HepG2 (cell line): Measurements from ENCODE around the gene MCM8. TPM values are rescaled to one million over a fixed set of nuclear protein-coding genes. Genes with fewer than 3 reads are reported as not detected.

ENCODE experiments used
- ATAC-seq: fragments of 200-7000 bp; cut with Tn5 transposase; 3 replicates; pipeline ENCODE4 v1.9.1; 2020; ENCODE audit warnings: mild to moderate bottlenecking, moderate library complexity
- BruUV-seq: library from RNA; stranded (reverse); fragments of 400-500 nt; replicated peaks from 2 replicates; lab custom pipeline; 2021; lab: Mats Ljungman, UMichigan
- CTCF ChIA-PET: fragments of 300-600 bp; formaldehyde crosslinking; extraction: SDS; loops from one replicate; lab custom pipeline; 2021; ENCODE audit warnings: low total read pairs, inconsistent platforms, low intra/inter-chr PET ratio; lab: Yijun Ruan, JAX
- POLR2A ChIA-PET: fragments of 350-600 bp; sonication (Branson Sonifier 250); formaldehyde crosslinking; loops from one replicate; lab custom pipeline; 2020; ENCODE audit warnings: antibody characterized with exemption, inconsistent platforms; lab: Yijun Ruan, JAX
- DNase-seq: peaks from one replicate; pipeline ENCODE4 v3.0.0-alpha.2; 2015; ENCODE audit warnings: low spot score
- FAIRE-seq: peaks from 3 replicates; lab custom pipeline; 2011; peaks lifted over from hg19 to GRCh38; lab: Jason Lieb, UNC
- H2AFZ ChIP-seq: one replicate; pipeline ENCODE4 v1.6.1; 2011; ENCODE audit warnings: low read length, inconsistent platforms
- H3K27ac ChIP-seq: fragments of 300-600 bp; 3 replicates; pipeline ENCODE4 v1.8.0; 2011; ENCODE audit warnings: mixed run types, mild to moderate bottlenecking, mixed read lengths, low read length, inconsistent platforms; ENCODE audit not compliant: insufficient read depth; ENCODE audit errors: extremely low read length
- H3K27me3 ChIP-seq, 2 experiments: fragments of 200-600 bp in 1 of 2; 2 replicates in 1 of 2; 3 replicates in 1 of 2; pipeline versions ENCODE4 v1.6.0 to v1.8.0; 2011; ENCODE audit warnings: low read length in 2 of 2, mild to moderate bottlenecking in 2 of 2, moderate library complexity in 2 of 2, inconsistent platforms in 1 of 2; ENCODE audit not compliant: insufficient read depth in 2 of 2, control insufficient read depth in 1 of 2
- H3K36me3 ChIP-seq, 2 experiments: fragments of 200-600 bp in 1 of 2; replicated peaks in 1 of 2; 2 replicates in 1 of 2; 3 replicates in 1 of 2; pipeline versions ENCODE4 v1.5.1 to v1.8.0; 2011; ENCODE audit warnings: low read length in 2 of 2, inconsistent platforms in 1 of 2; ENCODE audit not compliant: insufficient read depth in 2 of 2, control insufficient read depth in 1 of 2
- H3K4me1 ChIP-seq: 2 replicates; pipeline ENCODE4 v1.5.1; 2012; ENCODE audit warnings: low read length, inconsistent platforms; ENCODE audit not compliant: insufficient read depth
- H3K4me2 ChIP-seq: 2 replicates; pipeline ENCODE4 v1.6.0; 2011; ENCODE audit warnings: low read depth, low read length, inconsistent platforms
- H3K4me3 ChIP-seq, 3 experiments: fragments of 200-600 bp in 1 of 3; sonication (generic), shearing (Covaris generic) in 1 of 3; replicated peaks in 1 of 3; 2 replicates each; pipeline ENCODE4 v1.5.1; 2011 to 2016; ENCODE audit warnings: low read length in 3 of 3, inconsistent platforms in 2 of 3, low read depth in 2 of 3, mild to moderate bottlenecking in 2 of 3, control low read depth in 1 of 3, mixed read lengths in 1 of 3; ENCODE audit not compliant: insufficient read depth in 1 of 3
- H3K79me2 ChIP-seq: one replicate; pipeline ENCODE4 v1.6.1; 2011; ENCODE audit warnings: low read length, inconsistent platforms; ENCODE audit not compliant: insufficient read depth
- H3K9ac ChIP-seq: 2 replicates; pipeline ENCODE4 v1.6.0; 2011; ENCODE audit warnings: mild to moderate bottlenecking, low read depth, low read length, inconsistent platforms; ENCODE audit not compliant: insufficient read depth
- H3K9me3 ChIP-seq: 2 replicates; pipeline ENCODE4 v1.5.1; 2012; ENCODE audit warnings: mild to moderate bottlenecking, low read length
- H4K20me1 ChIP-seq: 2 replicates; pipeline ENCODE4 v1.6.0; 2011; ENCODE audit warnings: inconsistent platforms, mild to moderate bottlenecking, low read length, moderate library complexity; ENCODE audit not compliant: insufficient read depth
- BCL6 ChIP-seq: IDR thresholded peaks from 2 replicates; pipeline ENCODE4 v1.6.1; 2016; ENCODE audit warnings: missing genetic modification reagents, missing compliant biosample characterization
- BRCA1 ChIP-seq: sonication (generic); formaldehyde crosslinking; IDR thresholded peaks from 2 replicates; pipeline ENCODE4 v1.4.0; 2020; ENCODE audit warnings: missing genetic modification reagents
- PHF20 ChIP-seq: sonication (generic); formaldehyde crosslinking; IDR thresholded peaks from 2 replicates; pipeline ENCODE4 v1.5.0; 2020; ENCODE audit warnings: mild to moderate bottlenecking, missing genetic modification reagents
- SRSF1 ChIP-seq: fragments of 200-400 bp; formaldehyde crosslinking; optimal IDR thresholded peaks from 2 replicates; pipeline ENCODE3; 2017; ENCODE audit warnings: mild to moderate bottlenecking, low read depth, low read length, moderate library complexity
- YY1 ChIP-seq: IDR thresholded peaks from 2 replicates; pipeline ENCODE4 v1.6.1; 2011; ENCODE audit warnings: low read length, low read depth, moderate library complexity, mild to moderate bottlenecking; ENCODE audit not compliant: insufficient read depth, insufficient replicate concordance
- ZFP82 ChIP-seq: sonication (generic); formaldehyde crosslinking; IDR thresholded peaks from 2 replicates; pipeline ENCODE4 v1.5.1; 2020; ENCODE audit warnings: mild to moderate bottlenecking, missing genetic modification reagents, borderline replicate concordance
- ZFX ChIP-seq: sonication (generic); formaldehyde crosslinking; IDR thresholded peaks from 2 replicates; pipeline ENCODE4 v1.4.0; 2020; ENCODE audit warnings: mild to moderate bottlenecking, low read depth, missing genetic modification reagents, moderate library complexity
- WGBS: methylation state at CpG from one replicate; pipeline ENCODE4 v1.1.6; 2017; ENCODE audit warnings: low lambda C conversion rate; 5-methylcytosine and 5-hydroxymethylcytosine counted together
- in situ Hi-C: cut with HindIII; loops from 2 replicates; pipeline ENCODE4 v1.10.0; 2017; ENCODE audit warnings: low pct_unique_long_range_greater_than_20kb; ENCODE audit not compliant: extremely low pct_ligation_motif_present
- intact Hi-C: fragments of 100-400 bp; cut with micrococcal nuclease; formaldehyde crosslinking; loops from one replicate; pipeline ENCODE4 v1.10.0; 2022; ENCODE audit not compliant: unreplicated experiment
- polyA plus RNA-seq, 8 experiments: library from polyadenylated mRNA; depleted of rRNA in 3 of 8; stranded (reverse) in 7 of 8; unstranded in 1 of 8; fragments of >200 nt; fragmentation: Illumina TruSeq in 4 of 8; extraction: Trizol in 4 of 8; gene quantifications; 2 replicates each; pipeline versions ENCODE4 v1.2.1 to v1.2.3, GENCODE V29; 2011 to 2016; ENCODE audit warnings: low read depth in 4 of 8, missing spikeins in 1 of 8, mixed read lengths in 1 of 8; ENCODE audit not compliant: insufficient read depth in 1 of 8
- total RNA-seq, 5 experiments: library from RNA; depleted of rRNA; stranded (reverse); fragments of >200 nt; fragmentation: Illumina TruSeq; extraction: Trizol; gene quantifications; 2 replicates each; pipeline ENCODE4 v1.2.3, GENCODE V29; 2016; ENCODE audit warnings: low read depth in 1 of 5
- TF ChIP-seq, protein P1 (sequence below): sonication (generic); formaldehyde crosslinking; IDR thresholded peaks from 2 replicates; pipeline ENCODE4 v1.5.0; 2020; ENCODE audit warnings: missing genetic modification reagents
- TF ChIP-seq, protein P2 (sequence below): sonication (generic); formaldehyde crosslinking; IDR thresholded peaks from 2 replicates; pipeline ENCODE4 v1.8.1; 2022; ENCODE audit warnings: mild to moderate bottlenecking, missing genetic modification reagents
- TF ChIP-seq, protein P3 (sequence below): sonication (generic); formaldehyde crosslinking; IDR thresholded peaks from 2 replicates; pipeline ENCODE4 v1.4.0; 2020; ENCODE audit warnings: missing genetic modification reagents, borderline replicate concordance
- TF ChIP-seq, protein P4 (sequence below): sonication (generic); formaldehyde crosslinking; IDR thresholded peaks from 2 replicates; pipeline ENCODE4 v1.5.0; 2020; ENCODE audit warnings: missing genetic modification reagents, mild to moderate bottlenecking, borderline replicate concordance

The MCM8 gene
- total and polyA plus RNA-seq, 2 of the 13 experiments (the other 11 are each of a cell fraction or from before 2014, with no cell fraction given): 11.5 to 59.3 TPM

DNA sequence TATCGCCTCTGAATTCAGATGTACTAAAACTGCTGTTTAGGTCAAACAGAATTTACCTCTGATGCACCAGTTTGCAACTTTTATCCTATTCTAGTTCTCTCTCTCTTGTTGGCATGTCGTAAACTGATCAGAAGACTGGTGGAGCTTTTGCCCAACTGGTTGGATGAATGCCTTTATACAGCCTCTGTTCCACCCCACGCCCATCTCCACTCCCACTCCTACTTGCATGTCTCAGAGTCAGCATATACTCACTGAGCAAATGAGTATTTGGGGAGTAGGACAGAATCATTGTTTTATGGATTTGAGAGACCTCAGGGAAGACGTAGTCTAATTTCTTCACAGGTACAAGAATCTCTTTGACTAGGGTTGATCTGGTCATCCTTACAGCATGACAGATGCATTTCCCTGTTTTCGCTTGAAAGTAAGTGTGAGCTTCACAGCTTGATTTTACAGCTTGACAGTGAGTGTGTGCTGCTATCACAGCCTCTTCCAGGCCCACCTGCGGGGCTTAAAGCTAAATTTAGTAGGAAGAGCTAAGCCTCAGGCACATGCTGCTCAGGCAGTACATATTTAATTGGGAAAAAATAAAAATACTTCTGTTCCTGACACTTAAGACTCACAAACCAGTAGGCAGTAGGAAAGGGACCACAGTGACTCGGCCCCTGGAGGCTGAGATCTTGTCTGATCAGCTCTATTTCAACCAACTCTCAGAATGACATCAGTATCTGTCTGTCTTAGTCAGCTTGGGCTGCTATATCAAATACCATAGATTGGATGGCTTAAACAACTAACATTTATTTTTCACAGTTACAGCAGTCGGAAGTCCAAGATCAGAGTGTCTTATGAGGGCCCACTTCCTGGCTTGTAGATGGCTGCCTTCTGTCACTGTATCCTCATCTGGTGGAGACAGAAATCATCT is 30.6 kb upstream of the MCM8 start:
- no peak overlapping the region for H3K27ac ChIP-seq
- intact Hi-C loops (no loop called here), in situ Hi-C loops (no loop called here)
- peaks cover 0 to 23% of the 10 kb centered on the region in 2 experiments; a peak in 3 of 5 replicates for H3K27me3 ChIP-seq
- TF ChIP-seq, protein P1, sequence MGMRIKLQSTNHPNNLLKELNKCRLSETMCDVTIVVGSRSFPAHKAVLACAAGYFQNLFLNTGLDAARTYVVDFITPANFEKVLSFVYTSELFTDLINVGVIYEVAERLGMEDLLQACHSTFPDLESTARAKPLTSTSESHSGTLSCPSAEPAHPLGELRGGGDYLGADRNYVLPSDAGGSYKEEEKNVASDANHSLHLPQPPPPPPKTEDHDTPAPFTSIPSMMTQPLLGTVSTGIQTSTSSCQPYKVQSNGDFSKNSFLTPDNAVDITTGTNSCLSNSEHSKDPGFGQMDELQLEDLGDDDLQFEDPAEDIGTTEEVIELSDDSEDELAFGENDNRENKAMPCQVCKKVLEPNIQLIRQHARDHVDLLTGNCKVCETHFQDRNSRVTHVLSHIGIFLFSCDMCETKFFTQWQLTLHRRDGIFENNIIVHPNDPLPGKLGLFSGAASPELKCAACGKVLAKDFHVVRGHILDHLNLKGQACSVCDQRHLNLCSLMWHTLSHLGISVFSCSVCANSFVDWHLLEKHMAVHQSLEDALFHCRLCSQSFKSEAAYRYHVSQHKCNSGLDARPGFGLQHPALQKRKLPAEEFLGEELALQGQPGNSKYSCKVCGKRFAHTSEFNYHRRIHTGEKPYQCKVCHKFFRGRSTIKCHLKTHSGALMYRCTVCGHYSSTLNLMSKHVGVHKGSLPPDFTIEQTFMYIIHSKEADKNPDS (CRISPR knock-in tag): no peak
- 0 out of 2 replicates have a peak, but pooled peaks have one; percentile 33 for TF ChIP-seq BRCA1 (CRISPR knock-in tag)
- ATAC-seq (no peak), FAIRE-seq (no peak), DNase-seq (no peak)
- no peak overlapping the region for H3K4me2 ChIP-seq
- 33% methylated on average over 8 of the region's 8 CpGs for WGBS
- H3K4me1 ChIP-seq: peaks cover 11% of the 10 kb centered on the region
- no TSS peak for BruUV-seq
- H2AFZ ChIP-seq: no peak overlapping the region
- no peaks in the 10 kb centered on the region for H3K79me2 ChIP-seq
- POLR2A ChIA-PET: interaction anchor here (1.0 kb wide), 1 partner anchor 89 kb away, joined by 3 read pairs; no protein-coding TSS in a partner anchor
- no peaks in the 10 kb centered on the region for H4K20me1 ChIP-seq
- H3K9me3 ChIP-seq: no peaks in the 10 kb centered on the region
- no peak overlapping the region for H3K9ac ChIP-seq
- H3K4me3 ChIP-seq: no peak overlapping the region
- CTCF ChIA-PET: no interaction called here
- H3K36me3 ChIP-seq: no peaks in the 10 kb centered on the region

DNA sequence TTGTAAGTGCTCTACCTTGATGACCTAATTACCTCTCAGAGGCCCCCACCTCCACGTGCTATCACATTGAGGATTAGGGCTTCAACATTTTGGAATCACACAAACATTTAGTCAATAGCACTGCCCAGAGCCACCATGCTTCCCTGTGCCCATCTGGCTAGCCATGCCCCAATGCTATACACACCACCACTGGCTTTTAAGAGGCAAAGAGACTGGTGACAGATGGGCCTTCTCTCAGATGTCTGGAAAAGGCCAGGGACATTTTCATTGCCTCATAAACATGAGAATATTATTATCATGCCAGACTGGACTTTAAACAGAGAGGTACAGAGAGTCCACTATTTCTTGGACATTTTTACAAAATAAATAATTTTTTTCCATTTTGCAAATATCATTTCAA is 29.9 kb upstream of the MCM8 start:
- FAIRE-seq: no peak
- no peak for TF ChIP-seq SRSF1
- TF ChIP-seq, protein P2, sequence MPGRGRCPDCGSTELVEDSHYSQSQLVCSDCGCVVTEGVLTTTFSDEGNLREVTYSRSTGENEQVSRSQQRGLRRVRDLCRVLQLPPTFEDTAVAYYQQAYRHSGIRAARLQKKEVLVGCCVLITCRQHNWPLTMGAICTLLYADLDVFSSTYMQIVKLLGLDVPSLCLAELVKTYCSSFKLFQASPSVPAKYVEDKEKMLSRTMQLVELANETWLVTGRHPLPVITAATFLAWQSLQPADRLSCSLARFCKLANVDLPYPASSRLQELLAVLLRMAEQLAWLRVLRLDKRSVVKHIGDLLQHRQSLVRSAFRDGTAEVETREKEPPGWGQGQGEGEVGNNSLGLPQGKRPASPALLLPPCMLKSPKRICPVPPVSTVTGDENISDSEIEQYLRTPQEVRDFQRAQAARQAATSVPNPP (CRISPR knock-in tag): no peak
- no peak for TF ChIP-seq ZFP82 (CRISPR knock-in tag)
- TF ChIP-seq, protein P3, sequence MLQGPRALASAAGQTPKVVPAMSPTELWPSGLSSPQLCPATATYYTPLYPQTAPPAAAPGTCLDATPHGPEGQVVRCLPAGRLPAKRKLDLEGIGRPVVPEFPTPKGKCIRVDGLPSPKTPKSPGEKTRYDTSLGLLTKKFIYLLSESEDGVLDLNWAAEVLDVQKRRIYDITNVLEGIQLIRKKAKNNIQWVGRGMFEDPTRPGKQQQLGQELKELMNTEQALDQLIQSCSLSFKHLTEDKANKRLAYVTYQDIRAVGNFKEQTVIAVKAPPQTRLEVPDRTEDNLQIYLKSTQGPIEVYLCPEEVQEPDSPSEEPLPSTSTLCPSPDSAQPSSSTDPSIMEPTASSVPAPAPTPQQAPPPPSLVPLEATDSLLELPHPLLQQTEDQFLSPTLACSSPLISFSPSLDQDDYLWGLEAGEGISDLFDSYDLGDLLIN: no peak
- no peak for TF ChIP-seq PHF20
- no peak for TF ChIP-seq BCL6 (CRISPR knock-in tag)
- TF ChIP-seq, protein P4, sequence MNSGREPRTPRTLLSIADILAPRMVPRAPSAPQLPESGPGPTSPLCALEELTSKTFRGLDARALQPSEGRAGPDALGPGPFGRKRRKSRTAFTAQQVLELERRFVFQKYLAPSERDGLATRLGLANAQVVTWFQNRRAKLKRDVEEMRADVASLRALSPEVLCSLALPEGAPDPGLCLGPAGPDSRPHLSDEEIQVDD (CRISPR knock-in tag): no peak
- no peak for TF ChIP-seq YY1
- no peak for TF ChIP-seq ZFX

More for the DNA sequence above, 29.9 kb upstream of the MCM8 start:
- H3K4me2 ChIP-seq: no peak overlapping the region
- H3K36me3 ChIP-seq: no peaks in the 10 kb centered on the region
- no peaks in the 10 kb centered on the region for H3K79me2 ChIP-seq
- no peak overlapping the region for H3K4me3 ChIP-seq
- no peak for ATAC-seq
- H2AFZ ChIP-seq: no peak overlapping the region
- no peak overlapping the region for H3K9ac ChIP-seq
- no peak overlapping the region for H3K27ac ChIP-seq
- 0% methylated on average over 1 of the region's 1 CpG for WGBS
- in situ Hi-C loops: no loop called here
- intact Hi-C loops: no loop called here
- CTCF ChIA-PET: no interaction called here
- BruUV-seq: no TSS peak
- H3K4me1 ChIP-seq: peaks cover 11% of the 10 kb centered on the region
- peaks cover 0 to 23% of the 10 kb centered on the region in 2 experiments; a peak in 3 of 5 replicates for H3K27me3 ChIP-seq
- POLR2A ChIA-PET: no interaction called here
- DNase-seq: no peak
- no peaks in the 10 kb centered on the region for H4K20me1 ChIP-seq
- H3K9me3 ChIP-seq: no peaks in the 10 kb centered on the region
